ENCODE data around the gene EDDM3A.

The EDDM3A gene

GRCh38 chr14:20781803-20782202 lies 36.1 kb downstream of the EDDM3A start:
- H3K4me1 Mint-ChIP-seq = peaks cover 29 to 54% of the 10 kb centered on the region in 2 donors
- ATAC-seq (replicated peaks) (peak; percentile 25 to 30), DNase-seq (no peak)
- no peaks in the 10 kb centered on the region for H3K27me3 Mint-ChIP-seq
- H3K9me3 Mint-ChIP-seq = peaks cover 0 to 2% of the 10 kb centered on the region in 2 donors
- H3K36me3 Mint-ChIP-seq = peaks cover 2 to 8% of the 10 kb centered on the region in 2 donors
- peak overlapping the region; percentile 84 for H3K27ac Mint-ChIP-seq
- H3K4me3 Mint-ChIP-seq = peak overlapping the region; percentile 69 to 76

GRCh38 chr14:20782280-20782890 lies 36.7 kb downstream of the EDDM3A start:
- ATAC-seq (replicated peaks) = peak; percentile 51 to 59
- peaks cover 2 to 8% of the 10 kb centered on the region in 2 donors for H3K36me3 Mint-ChIP-seq
- H3K27me3 Mint-ChIP-seq = no peaks in the 10 kb centered on the region
- peaks cover 29 to 59% of the 10 kb centered on the region in 2 donors for H3K4me1 Mint-ChIP-seq
- H3K4me3 Mint-ChIP-seq = peak overlapping the region; percentile 69 to 76
- H3K9me3 Mint-ChIP-seq = peaks cover 0 to 2% of the 10 kb centered on the region in 2 donors
- DNase-seq = peak; percentile 11
- H3K27ac Mint-ChIP-seq = peak overlapping the region; percentile 84

GRCh38 chr14:20787025-20787424 lies 41.3 kb downstream of the EDDM3A start:
- ATAC-seq (replicated peaks) (peak; percentile 48 to 56), DNase-seq (no peak)
- Mint-ChIP-seq H3K27ac (peak overlapping the region; percentile 25), H3K9me3 (peaks cover 0 to 2% of the 10 kb centered on the region in 2 donors), H3K4me3 (no peak overlapping the region), H3K27me3 (no peaks in the 10 kb centered on the region), H3K36me3 (peaks cover 2 to 8% of the 10 kb centered on the region in 2 donors), H3K4me1 (peaks cover 34 to 83% of the 10 kb centered on the region in 2 donors)

- Mint-ChIP-seq H3K36me3 (peaks cover 2 to 8% of the 10 kb centered on the region in 2 donors), H3K27me3 (no peaks in the 10 kb centered on the region), H3K4me1 (peaks cover 27 to 68% of the 10 kb centered on the region in 2 donors), H3K9me3 (peaks cover 0 to 2% of the 10 kb centered on the region in 2 donors), H3K4me3 (no peak overlapping the region), H3K27ac (no peak overlapping the region)
- ATAC-seq (replicated peaks) (no peak), DNase-seq (no peak)
These were observed 43.6 kb downstream of the EDDM3A start for GRCh38 chr14:20789230-20789813.

GRCh38 chr14:20790464-20791116 lies 44.9 kb downstream of the EDDM3A start:
- peaks cover 23 to 61% of the 10 kb centered on the region in 2 donors for H3K4me1 Mint-ChIP-seq

GRCh38 chr14:20791187-20791586 lies 45.5 kb downstream of the EDDM3A start:
- Mint-ChIP-seq H3K36me3 (peaks cover 0 to 2% of the 10 kb centered on the region in 2 donors), H3K27me3 (no peaks in the 10 kb centered on the region), H3K9me3 (no peaks in the 10 kb centered on the region), H3K27ac (no peak overlapping the region), H3K4me3 (peak overlapping the region; percentile 25 to 50), H3K4me1 (peaks cover 22 to 56% of the 10 kb centered on the region in 2 donors)
- DNase-seq (no peak), ATAC-seq (replicated peaks) (peak; percentile 46 to 55)

More at GRCh38 chr14:20790464-20791116, 44.9 kb downstream of the EDDM3A start:
- peak in 1 of 2 donors; percentile 31 for ATAC-seq (replicated peaks)
- Mint-ChIP-seq H3K9me3 (no peaks in the 10 kb centered on the region), H3K4me3 (peak overlapping the region in 1 of 2 donors; percentile 17), H3K27ac (peak overlapping the region; percentile 76), H3K27me3 (no peaks in the 10 kb centered on the region), H3K36me3 (peaks cover 0 to 4% of the 10 kb centered on the region in 2 donors)
- DNase-seq = no peak

GRCh38 chr14:20791597-20791996 lies 45.9 kb downstream of the EDDM3A start:
- peaks cover 20 to 51% of the 10 kb centered on the region in 2 donors for H3K4me1 Mint-ChIP-seq
- ATAC-seq (replicated peaks) (no peak), DNase-seq (no peak)
- H3K36me3 Mint-ChIP-seq = no peaks in the 10 kb centered on the region
- peak overlapping the region; percentile 25 to 50 for H3K4me3 Mint-ChIP-seq
- H3K9me3 Mint-ChIP-seq = no peaks in the 10 kb centered on the region
- peak overlapping the region; percentile 10 for H3K27ac Mint-ChIP-seq
- H3K27me3 Mint-ChIP-seq = no peaks in the 10 kb centered on the region

GRCh38 chr14:20792556-20792955 lies 46.9 kb downstream of the EDDM3A start:
- Mint-ChIP-seq H3K27ac (peak overlapping the region; percentile 71), H3K36me3 (no peaks in the 10 kb centered on the region), H3K9me3 (no peaks in the 10 kb centered on the region), H3K27me3 (no peaks in the 10 kb centered on the region), H3K4me3 (no peak overlapping the region), H3K4me1 (peaks cover 18 to 48% of the 10 kb centered on the region in 2 donors)
- DNase-seq (no peak), ATAC-seq (replicated peaks) (no peak)

GRCh38 chr14:20794644-20795369 lies 49.1 kb downstream of the EDDM3A start:
- H3K27ac Mint-ChIP-seq = no peak overlapping the region
- DNase-seq = no peak

GRCh38 chr14:20797164-20797563 lies 51.5 kb downstream of the EDDM3A start:
- no peak for ATAC-seq (replicated peaks)
- no peak for DNase-seq
- no peaks in the 10 kb centered on the region for H3K36me3 Mint-ChIP-seq
- H3K27me3 Mint-ChIP-seq = no peaks in the 10 kb centered on the region
- H3K4me3 Mint-ChIP-seq = no peak overlapping the region
- H3K4me1 Mint-ChIP-seq = peaks cover 18 to 56% of the 10 kb centered on the region in 2 donors
- no peaks in the 10 kb centered on the region for H3K9me3 Mint-ChIP-seq
- no peak overlapping the region for H3K27ac Mint-ChIP-seq

More at GRCh38 chr14:20794644-20795369, 49.1 kb downstream of the EDDM3A start:
- Mint-ChIP-seq H3K4me3 (no peak overlapping the region), H3K4me1 (peaks cover 25 to 57% of the 10 kb centered on the region in 2 donors), H3K9me3 (no peaks in the 10 kb centered on the region), H3K27me3 (no peaks in the 10 kb centered on the region), H3K36me3 (no peaks in the 10 kb centered on the region)
- ATAC-seq (replicated peaks) = no peak
